Activated CD8-positive, alpha-beta memory T cell treated with anti-CD3 and anti-CD28 coated beads for 24 hours (primary cell): ENCODE data around the gene DZIP1.
A peak's percentile ranks its signal among the peaks of the same experiment; 100 is the strongest.
"Not testable (repeated sequence)": the region's sequence is repeated elsewhere in the genome, so short reads cannot be mapped to it uniquely, and the experiment has no call there.

Experiments
- DNase-seq: peaks from one replicate; pipeline ENCODE4 v3.0.0-alpha.2; 2020

The DZIP1 gene, protein sequence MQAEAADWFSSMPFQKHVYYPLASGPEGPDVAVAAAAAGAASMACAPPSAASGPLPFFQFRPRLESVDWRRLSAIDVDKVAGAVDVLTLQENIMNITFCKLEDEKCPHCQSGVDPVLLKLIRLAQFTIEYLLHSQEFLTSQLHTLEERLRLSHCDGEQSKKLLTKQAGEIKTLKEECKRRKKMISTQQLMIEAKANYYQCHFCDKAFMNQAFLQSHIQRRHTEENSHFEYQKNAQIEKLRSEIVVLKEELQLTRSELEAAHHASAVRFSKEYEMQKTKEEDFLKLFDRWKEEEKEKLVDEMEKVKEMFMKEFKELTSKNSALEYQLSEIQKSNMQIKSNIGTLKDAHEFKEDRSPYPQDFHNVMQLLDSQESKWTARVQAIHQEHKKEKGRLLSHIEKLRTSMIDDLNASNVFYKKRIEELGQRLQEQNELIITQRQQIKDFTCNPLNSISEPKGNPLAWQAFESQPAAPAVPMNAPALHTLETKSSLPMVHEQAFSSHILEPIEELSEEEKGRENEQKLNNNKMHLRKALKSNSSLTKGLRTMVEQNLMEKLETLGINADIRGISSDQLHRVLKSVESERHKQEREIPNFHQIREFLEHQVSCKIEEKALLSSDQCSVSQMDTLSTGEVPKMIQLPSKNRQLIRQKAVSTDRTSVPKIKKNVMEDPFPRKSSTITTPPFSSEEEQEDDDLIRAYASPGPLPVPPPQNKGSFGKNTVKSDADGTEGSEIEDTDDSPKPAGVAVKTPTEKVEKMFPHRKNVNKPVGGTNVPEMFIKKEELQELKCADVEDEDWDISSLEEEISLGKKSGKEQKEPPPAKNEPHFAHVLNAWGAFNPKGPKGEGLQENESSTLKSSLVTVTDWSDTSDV

GRCh38 chr13:95644601-95645052, at the start of gene DZIP1:
Gene DZIP1, minus strand, starts transcription at chr13:95644706. Its CDS starts 2,677 bp downstream, at chr13:95642029.
- DNase-seq: no peak

DNA sequence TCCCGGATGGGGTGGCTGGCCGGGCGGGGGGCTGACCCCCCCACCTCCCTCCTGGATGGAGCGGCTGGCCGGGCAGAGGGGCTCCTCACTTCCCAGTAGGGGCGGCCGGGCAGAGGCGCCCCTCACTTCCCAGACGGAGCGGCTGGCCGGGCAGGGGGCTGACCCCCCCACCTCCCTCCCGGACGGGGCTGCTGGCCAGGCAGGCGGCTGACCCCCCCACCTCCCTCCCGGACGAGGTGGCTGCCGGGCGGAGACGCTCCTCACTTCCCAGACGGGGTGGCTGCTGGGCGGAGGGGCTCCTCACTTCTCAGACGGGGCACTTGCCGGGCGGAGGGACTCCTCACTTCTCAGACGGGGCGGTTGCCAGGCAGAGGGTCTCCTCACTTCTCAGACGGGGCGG, 46.5 kb upstream of the DZIP1 start:
- DNase-seq: not testable (repeated sequence)

- DNase-seq: no peak
Measured at GRCh38 chr13:95689582-95689926, 45.0 kb upstream of the DZIP1 start.

- DNase-seq: not testable (repeated sequence)
Measured at GRCh38 chr13:95684960-95685359, 40.5 kb upstream of the DZIP1 start.

- DNase-seq: no peak
Measured at GRCh38 chr13:95684418-95684817, 39.9 kb upstream of the DZIP1 start.

- DNase-seq: no peak
Measured at GRCh38 chr13:95679722-95680121, 35.2 kb upstream of the DZIP1 start.

GRCh38 chr13:95678967-95679366, 34.5 kb upstream of the DZIP1 start:
- DNase-seq: no peak

DNA sequence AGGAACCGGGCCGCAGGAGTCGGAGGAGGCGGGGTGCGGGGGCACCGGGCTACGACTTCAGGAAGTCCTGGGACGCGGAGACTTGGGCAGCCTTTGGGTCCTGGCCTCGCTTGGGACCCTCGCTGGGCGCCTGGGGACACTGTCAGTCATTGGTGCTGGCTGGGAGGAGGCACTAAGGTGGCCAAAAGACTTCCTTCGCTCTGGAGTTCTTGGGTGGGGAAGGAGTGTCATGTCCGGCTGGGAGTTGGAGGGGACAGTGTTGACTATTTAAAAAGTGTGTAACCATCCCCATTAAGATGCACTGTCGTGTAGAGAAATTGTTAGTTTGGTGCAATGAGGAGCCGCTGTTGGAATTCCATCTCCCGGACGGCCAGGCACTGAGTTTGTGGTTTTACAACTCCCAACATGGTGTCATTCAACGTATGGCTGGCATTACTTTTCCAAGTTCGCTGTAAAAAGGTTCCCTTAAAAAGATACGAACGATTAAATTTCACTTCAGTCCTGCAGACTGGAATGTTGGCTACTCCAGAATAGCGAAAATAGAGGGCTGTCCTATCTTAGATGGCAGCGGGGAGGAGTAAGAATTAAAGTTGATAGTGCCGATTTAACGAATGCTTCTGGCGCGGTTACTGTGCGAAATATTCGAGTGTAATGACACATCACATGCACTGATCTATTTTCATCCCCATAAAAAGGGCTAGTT, 33.2 kb upstream of the DZIP1 start:
- DNase-seq: no peak

DNA sequence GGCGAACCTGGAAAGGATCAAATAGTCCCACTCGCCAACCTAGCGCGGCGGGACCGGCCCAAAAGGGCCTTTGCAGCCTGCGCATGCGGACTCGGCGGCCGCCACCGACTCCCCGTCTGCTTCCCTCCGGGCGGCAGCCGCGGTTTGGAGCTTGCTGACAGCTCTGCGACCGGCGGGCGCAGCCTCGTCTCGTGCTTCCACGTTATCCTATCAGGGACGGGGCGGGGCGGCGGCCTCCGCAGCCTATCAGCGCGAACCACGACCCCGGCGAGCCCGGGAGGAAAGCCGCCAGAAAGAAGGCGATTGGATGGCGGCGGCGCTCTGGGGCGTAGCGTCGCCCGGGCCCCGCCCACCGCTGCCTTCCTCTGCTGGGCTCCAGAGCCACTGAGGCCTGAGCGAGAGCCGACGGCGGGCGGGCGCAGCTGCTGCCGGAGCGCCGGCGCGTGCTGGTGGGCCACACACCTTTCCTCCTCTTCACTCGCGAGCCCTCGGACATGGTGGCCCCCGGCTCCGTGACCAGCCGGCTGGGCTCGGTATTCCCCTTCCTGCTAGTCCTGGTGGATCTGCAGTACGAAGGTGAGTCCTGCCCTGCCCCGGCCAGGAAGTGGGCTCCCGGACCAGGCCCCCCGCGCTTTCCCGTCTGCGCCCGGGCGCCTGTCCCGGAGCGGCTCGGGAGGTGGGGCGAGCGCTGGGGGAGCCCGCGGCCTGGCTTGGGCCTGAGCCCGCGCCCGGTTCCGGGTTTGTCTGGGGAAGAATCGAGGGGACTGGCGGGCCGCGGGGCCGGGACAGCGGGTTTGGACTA, 32.5 kb upstream of the DZIP1 start, which contains the start of gene DNAJC3:
Gene DNAJC3, plus strand, starts transcription at position 378 of the 802 bp plus-strand sequence. Its CDS starts 117 bp downstream, at position 495.
- DNase-seq: peak; percentile 98

DNA sequence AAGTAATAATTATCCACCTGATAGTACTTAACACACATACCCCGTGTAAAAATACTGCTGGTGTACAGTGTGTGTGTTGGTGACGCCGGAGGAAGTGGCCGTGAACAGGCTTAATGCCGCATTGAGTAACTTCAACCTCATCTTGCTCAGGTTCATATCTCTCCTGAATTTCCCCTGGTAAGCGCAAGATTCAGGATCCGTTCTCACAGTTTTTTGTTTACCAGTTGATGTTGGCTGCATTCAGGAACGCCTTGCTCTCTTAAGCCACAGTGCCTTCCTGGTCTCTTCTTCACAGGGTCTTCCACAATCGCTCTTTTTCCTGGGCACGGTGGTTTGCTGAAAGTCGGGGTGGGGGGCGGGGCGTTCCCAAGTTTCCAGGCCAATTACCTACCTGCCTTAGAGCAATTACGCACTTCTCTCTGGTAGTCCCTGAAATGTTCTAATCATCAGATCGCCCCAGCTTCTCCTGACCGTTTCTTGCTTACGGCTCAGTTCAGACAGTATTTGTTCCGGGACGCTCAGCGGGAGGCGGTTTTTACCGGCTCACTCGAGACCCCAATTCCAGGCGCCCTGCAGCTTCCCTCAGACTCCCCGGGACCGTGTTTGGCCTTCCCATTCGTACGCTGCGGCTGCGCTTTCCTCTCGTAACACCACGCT, 31.7 kb upstream of the DZIP1 start:
- DNase-seq: no peak

DNA sequence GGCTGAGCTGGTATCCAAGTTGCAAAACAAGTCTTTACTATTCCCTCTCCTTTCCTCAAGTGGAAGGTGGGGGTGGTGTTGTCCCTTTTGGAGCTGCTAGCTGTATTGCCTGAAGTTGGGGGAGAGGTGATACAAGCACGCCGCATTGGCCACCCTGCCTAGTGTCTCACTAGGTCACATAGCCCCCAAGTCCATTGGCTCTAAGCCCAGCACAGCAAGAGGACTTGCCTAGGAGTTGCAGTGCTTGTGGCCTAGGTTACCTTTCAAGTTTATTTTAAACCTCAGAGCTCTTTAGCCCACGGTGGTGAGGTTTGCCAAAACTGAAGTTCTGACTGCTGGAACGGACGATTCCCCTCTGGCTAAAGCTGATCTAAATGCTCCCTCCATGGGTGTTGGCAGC, 27.1 kb upstream of the DZIP1 start:
- no peak for DNase-seq

DNA sequence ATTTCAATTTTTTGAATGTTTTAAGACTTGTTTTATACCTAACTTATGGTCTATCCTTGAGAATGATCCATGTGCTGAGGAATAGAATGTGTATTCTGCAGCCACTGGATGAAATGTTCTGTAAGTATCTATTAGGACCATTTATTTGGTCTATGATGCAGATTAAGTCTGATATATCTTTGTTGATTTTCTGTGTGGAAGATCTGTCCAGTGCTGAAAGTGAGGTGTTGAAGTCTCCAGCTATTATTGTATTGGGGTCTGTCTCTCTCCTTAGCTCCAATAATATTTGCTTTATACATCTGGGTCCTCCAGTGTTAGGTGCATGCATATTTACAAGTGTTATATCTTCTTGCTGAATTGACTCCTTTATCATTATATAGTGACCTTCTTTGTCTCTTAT, 22.7 kb upstream of the DZIP1 start:
- not testable (repeated sequence) for DNase-seq

DNA sequence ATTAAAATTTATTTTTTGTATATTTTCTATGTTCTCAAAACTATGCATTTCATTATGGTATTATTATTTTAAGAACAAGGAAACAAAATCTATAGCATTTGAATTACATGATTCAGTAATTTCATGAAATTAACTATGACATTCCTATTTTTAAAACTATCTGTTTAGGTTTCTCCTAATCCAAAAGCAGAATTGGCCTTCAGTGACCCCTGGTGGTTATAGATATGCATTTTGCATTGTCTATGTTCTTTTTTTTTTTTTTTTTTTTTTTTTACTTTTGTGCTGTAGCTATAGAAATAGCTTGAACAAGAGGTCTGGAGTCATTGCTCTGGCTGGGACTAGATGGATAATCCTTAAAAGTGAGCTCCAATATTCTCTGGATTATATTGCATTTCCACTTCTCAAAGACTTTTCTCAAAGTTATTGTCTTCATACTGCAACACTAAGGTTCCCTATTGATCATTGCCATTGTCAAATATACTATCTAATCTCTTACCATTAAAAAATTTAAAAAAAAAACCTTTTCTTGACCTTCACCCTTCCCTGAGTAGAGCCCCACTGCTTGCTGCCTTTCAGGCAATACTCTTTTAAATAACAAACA, 16.6 kb upstream of the DZIP1 start:
- no peak for DNase-seq

GRCh38 chr13:95659500-95659899, 15.0 kb upstream of the DZIP1 start:
- no peak for DNase-seq

DNA sequence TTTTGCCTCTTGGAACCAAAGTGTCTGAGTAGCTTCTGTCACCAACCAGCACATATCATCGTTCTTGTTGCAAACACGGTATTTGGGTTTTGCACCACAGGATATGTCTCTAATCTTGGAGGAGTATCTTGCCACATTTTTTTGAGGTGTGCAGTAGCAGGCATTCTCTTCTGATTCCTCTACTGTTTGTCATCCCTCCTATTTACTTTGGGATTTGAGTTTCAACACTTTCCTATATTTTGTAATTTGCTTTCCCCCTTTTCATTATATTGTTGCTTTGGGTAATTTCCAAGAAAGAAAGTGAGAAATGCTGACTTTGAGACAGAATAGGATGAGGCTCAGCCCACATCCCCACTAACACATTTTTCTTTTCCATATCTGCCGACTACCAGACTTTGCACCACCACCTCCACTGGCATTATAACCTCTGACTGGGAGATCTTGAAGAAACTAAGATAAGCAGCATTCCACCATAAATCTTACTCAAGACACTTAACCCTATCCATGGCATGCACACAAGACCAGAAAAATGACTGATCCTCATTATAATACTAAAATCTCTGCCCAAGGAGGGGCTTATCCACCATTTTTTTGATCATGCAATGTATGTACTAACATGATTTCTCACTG, 12.0 kb upstream of the DZIP1 start:
- DNase-seq: no peak

DNA sequence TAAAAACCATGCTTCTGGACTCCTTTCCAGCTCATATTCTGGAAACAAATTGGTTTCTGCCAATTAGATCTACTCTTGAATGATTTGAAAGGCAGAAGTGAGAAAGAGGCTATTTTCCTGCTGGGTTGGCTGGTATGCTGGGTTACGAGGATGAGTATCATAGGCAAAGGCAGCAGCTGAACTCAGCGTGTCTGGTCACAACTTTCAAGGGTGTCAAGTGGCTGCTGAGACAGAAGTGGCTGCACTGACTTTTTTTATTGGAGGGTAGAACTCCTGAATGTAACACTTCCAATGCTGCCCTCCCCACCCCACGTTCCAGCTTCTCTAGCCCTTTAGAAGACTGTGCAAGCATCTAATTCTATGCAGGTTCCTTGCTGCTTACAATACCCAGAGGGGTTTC, 8.3 kb upstream of the DZIP1 start:
- no peak for DNase-seq

DNA sequence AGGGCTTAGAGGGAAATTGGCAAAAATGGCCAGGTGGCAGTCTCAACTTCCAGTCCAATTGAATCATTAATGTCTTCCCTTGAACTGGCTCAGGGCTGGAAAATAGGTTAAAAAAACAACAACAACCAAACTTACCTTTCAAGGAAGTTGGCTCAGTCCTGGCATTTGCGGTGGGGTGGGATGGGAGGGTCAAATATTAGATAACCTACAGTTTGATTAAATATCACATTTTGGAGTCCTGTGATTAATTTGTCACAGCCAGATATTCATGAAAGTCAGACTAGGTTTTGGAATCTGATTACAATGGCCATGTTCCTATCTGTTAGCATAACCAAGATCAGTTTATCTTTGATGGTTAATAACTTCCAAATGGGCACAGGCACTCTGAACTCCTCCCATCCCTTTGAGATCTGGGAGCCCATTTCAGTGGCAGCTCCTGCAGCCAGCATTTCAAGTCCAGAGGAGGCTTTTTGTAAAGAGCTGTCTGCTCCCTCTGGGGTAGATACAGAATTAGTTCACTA, 7.8 kb upstream of the DZIP1 start:
- DNase-seq: no peak

DNA sequence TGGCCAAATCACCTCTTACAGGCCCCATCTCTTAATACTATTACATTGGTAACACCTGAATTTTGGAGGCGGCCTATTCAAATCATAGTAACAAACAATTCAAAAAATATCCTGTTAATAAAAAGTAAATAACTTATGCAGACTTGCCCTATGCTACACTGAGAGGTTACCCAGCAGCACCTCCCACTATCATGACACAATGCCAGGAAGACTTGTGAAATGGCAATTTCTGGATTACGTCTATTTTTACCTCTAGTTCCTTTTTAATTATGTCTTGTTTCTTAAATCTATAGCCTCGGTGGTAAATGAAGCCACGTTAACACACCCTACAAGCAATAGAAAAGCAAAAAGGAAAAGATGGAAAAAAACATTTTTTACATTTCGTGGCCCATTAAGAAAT, 6.2 kb upstream of the DZIP1 start:
- DNase-seq: no peak

GRCh38 chr13:95647321-95647720, 2.8 kb upstream of the DZIP1 start:
- no peak for DNase-seq

DNA sequence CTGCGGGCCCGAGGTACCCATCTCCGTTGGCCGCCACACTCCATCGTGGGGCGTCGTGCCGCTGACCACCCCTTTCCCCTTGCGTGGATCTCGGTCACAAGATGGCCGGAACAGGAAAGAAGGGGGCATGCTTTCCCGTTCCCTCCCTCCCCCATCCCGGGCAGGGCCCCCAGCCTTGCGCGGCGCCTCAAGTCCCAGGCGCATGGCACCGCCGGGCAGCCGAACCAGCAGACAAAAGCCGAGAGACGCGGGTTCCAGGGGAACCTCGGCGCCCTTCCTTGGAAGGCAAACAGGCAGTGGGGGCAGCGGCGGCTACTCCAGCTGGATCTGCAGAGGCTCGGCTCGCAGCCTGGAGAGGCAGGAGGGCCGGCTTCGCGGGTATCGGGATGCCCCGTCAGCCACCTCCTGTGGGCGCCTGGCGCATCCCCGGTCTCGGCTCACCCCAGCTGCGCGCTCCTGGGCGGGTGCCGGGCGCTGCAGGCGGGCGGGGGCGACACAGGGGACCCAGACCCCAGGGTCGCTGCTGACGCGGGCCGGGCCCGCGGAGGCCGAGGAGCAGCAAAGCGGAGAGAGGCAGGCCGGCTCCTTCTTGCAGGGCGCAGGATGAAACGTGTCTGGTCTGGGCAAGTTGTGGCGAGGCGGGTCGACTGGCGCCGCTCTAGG, 439 bp downstream of the DZIP1 start:
- DNase-seq: peak; percentile 62
